Sigmoid colon (tissue), 7 donors: Measurements from ENCODE around the gene KLHL22. TPM values are rescaled to one million over a fixed set of nuclear protein-coding genes. Genes with fewer than 3 reads are reported as not detected.
A peak's percentile ranks its signal among the peaks of the same experiment; 100 is the strongest.

Experiments used
- DNase-seq: peaks from one replicate; pipeline ENCODE4 v3.0.0-alpha.2; 2019
- H3K27ac ChIP-seq, 4 donors: fragments of 200-600 bp; sonication (generic); one replicate each; pipeline ENCODE4 v1.5.1; 2016 to 2019; ENCODE audit warnings: mild to moderate bottlenecking in 1 of 4
- H3K27me3 ChIP-seq, 3 donors: fragments of 200-600 bp; sonication (generic); one replicate each; pipeline ENCODE4 v1.5.1; 2019; ENCODE audit warnings: mild to moderate bottlenecking in 1 of 3
- H3K36me3 ChIP-seq, 4 donors: fragments of 200-600 bp; sonication (generic); one replicate each; pipeline ENCODE4 v1.5.1; 2016 to 2019
- H3K4me1 ChIP-seq, 4 donors: fragments of 200-600 bp; sonication (generic); one replicate each; pipeline ENCODE4 v1.5.1; 2017 to 2019
- H3K4me3 ChIP-seq, 4 donors: fragments of 200-600 bp; sonication (generic); one replicate each; pipeline ENCODE4 v1.5.1; 2017 to 2019; ENCODE audit warnings: mild to moderate bottlenecking in 2 of 4, moderate library complexity in 1 of 4
- H3K9me3 ChIP-seq, 4 donors: fragments of 200-600 bp in 3 of 4; sonication (generic) in 3 of 4; one replicate each; pipeline versions ENCODE4 v1.5.1 to v1.6.1; 2013 to 2019
- EP300 ChIP-seq, 4 donors: sonication (generic); formaldehyde crosslinking; IDR thresholded peaks; one replicate each; pipeline ENCODE4 v1.6.1; 2017; ENCODE audit warnings: antibody characterized with exemption in 4 of 4
- POLR2A ChIP-seq, 2 donors: fragments of 450-650 bp; IDR thresholded peaks; one replicate each; pipeline ENCODE4 v1.6.1; 2016; ENCODE audit warnings: antibody characterized with exemption in 2 of 2, mild to moderate bottlenecking in 2 of 2, moderate library complexity in 2 of 2
- POLR2AphosphoS5 ChIP-seq, 4 donors: sonication (generic); formaldehyde crosslinking; IDR thresholded peaks; one replicate each; pipeline ENCODE4 v1.6.1; 2017; ENCODE audit warnings: antibody characterized with exemption in 4 of 4
- WGBS, 2 donors: extraction: QIAGEN DNeasy Blood & Tissue Kit; methylation state at CpG; one replicate each; pipeline ENCODE4 v1.1.7; 2013; 5-methylcytosine and 5-hydroxymethylcytosine counted together
- intact Hi-C: fragments of 100-400 bp; cut with DNase I; formaldehyde crosslinking; loops from one replicate; pipeline ENCODE4 v1.15.1; 2023
- polyA plus RNA-seq, 3 donors: library from polyadenylated mRNA; stranded (reverse); fragments of 200-250 nt; gene quantifications; one replicate each; pipeline ENCODE4 v1.2.3, GENCODE V29; 2013
- total RNA-seq, 4 donors: library from RNA; depleted of rRNA; stranded (reverse); fragments of >200 nt; gene quantifications; one replicate each; pipeline ENCODE4 v1.1.0, GENCODE V29; 2016
- TF ChIP-seq, protein P1 (sequence below), 4 experiments: fragments of 450-650 bp in 3 of 4; fragments of 200-600 bp in 1 of 4; IDR thresholded peaks; one replicate each; pipeline ENCODE4 v1.5.1; 2016 to 2019; ENCODE audit warnings: antibody characterized with exemption in 4 of 4, mild to moderate bottlenecking in 3 of 4, moderate library complexity in 2 of 4
- donor health status: healthy with polysubstance abuse.
- donor health status: Bipolar disorder and iron deficiency.
- donor health status: healthy.

Gene KLHL22
- total and polyA plus RNA-seq, 7 donors = 5.4 to 39.6 (median 26.4) TPM

DNA sequence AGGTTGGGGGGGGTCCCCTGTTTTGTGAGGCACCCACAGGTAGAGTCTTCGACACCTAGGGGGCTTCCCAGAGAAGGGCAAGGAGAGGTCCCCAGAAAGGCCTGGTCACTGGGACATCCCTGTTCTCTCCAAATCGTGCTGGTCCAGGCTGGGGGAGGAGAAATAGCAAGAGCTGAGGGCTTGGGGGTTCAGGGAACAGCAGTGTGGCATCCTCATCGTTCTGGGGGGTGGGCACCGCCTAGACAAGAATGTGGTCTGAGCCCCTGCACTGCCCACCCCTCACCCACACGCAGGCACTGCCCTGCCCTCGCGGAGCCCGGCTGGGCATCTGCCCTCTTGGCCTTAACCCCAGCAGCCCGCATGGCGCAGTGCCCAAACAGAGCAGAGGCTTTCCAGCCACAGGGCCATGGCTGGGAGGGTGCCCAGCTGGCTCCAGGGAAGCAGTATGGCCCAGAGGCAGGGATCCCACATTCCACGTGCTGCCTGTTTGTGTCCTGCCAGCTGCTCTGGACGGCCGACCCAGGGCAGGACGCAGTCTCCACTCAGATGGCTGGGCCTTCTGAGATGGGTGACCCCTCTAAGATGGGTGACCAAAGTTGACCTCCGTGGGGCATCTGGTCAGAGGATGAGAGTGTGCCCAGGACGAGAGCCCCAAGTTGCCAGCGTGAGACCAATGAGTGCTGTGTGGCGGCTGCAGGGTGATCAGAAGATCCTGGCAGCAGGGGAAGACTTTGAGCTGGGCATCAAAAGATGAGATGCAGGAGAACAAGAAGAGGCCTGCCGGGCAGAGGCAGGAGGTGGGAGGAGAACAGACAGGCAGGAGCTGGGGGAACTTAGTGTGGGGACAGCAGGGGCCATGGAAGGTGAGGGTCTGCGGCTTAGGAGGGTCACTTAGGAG lies 72.3 kb downstream of the KLHL22 start:
- Histone ChIP-seq H3K4me3 (no peak overlapping the region), H3K27ac (peak overlapping the region; percentile 33 to 71 (median 66)), H3K36me3 (peaks cover 0 to 15% (median 5%) of the 10 kb centered on the region in 4 donors), H3K9me3 (no peaks in the 10 kb centered on the region), H3K4me1 (peaks cover 0 to 32% (median 30%) of the 10 kb centered on the region in 4 donors), H3K27me3 (no peaks in the 10 kb centered on the region)
- intact Hi-C loops = no loop called here
- DNase-seq = peak; percentile 89
- 65 to 76% methylated on average over 20 of the region's 20 CpGs for WGBS, 2 donors
- TF ChIP-seq EP300 (IDR thresholded peaks at IDR 0.05) (no peak), POLR2AphosphoS5 (IDR thresholded peaks at IDR 0.05) (peak in 3 of 4 donors; percentile 32 to 56 (median 41)), POLR2A (IDR thresholded peaks at IDR 0.05) (no peak)
- TF ChIP-seq, protein P1, sequence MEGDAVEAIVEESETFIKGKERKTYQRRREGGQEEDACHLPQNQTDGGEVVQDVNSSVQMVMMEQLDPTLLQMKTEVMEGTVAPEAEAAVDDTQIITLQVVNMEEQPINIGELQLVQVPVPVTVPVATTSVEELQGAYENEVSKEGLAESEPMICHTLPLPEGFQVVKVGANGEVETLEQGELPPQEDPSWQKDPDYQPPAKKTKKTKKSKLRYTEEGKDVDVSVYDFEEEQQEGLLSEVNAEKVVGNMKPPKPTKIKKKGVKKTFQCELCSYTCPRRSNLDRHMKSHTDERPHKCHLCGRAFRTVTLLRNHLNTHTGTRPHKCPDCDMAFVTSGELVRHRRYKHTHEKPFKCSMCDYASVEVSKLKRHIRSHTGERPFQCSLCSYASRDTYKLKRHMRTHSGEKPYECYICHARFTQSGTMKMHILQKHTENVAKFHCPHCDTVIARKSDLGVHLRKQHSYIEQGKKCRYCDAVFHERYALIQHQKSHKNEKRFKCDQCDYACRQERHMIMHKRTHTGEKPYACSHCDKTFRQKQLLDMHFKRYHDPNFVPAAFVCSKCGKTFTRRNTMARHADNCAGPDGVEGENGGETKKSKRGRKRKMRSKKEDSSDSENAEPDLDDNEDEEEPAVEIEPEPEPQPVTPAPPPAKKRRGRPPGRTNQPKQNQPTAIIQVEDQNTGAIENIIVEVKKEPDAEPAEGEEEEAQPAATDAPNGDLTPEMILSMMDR (IDR thresholded peaks at IDR 0.05) = no peak

DNA sequence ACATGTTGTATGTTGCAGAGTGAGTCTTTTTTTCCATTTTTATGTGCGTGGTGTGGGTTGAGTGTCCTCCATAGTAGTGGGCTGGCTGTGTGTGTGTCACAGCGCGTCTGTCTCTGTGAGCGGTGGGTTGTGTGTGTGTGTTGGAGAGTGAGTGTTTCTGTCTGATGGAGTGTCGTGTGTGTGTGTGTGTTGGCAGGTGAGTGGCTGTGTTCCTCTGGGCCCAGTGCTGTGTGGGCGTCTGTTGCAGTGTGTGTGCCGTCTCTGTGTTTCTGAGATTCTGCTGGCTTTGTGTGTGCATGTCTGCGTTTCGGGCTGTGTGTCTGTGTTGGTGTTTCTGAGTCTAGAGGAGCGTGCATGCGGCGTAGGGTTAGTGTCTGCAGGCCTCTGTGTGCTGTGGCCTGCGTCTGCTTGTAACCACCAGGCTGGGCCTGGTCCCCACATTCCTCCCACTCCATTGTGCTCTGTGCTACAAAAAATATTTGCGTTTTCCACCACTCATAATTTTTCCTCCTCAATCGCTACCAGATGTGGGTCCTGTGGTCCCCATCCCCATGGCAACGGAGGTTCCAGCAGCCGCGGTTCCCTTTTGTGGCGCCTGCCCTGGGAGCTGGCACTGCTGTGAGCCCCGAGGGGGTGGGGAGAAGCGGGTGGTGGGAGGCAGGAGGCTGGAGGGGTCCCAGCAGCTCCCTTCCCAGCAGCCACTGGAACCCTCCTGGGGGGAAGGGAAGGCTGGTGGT lies 73.2 kb downstream of the KLHL22 start:
- H3K4me3 ChIP-seq = no peak overlapping the region
- peak; percentile 75 for DNase-seq
- peaks cover 0 to 12% (median 3%) of the 10 kb centered on the region in 4 donors for H3K36me3 ChIP-seq
- peak overlapping the region in 3 of 4 donors; percentile 62 to 71 (median 70) for H3K27ac ChIP-seq
- 55 to 79% methylated on average over 21 of the region's 21 CpGs for WGBS, 2 donors
- peaks cover 0 to 35% (median 31%) of the 10 kb centered on the region in 4 donors for H3K4me1 ChIP-seq
- intact Hi-C loops = no loop called here
- no peaks in the 10 kb centered on the region for H3K9me3 ChIP-seq
- no peak for TF ChIP-seq POLR2A (IDR thresholded peaks at IDR 0.05)
- peak in 1 of 4 donors; percentile 12 for TF ChIP-seq POLR2AphosphoS5 (IDR thresholded peaks at IDR 0.05)
- TF ChIP-seq, protein P1 (IDR thresholded peaks at IDR 0.05) = no peak
- no peak for TF ChIP-seq EP300 (IDR thresholded peaks at IDR 0.05)
- no peaks in the 10 kb centered on the region for H3K27me3 ChIP-seq

DNA sequence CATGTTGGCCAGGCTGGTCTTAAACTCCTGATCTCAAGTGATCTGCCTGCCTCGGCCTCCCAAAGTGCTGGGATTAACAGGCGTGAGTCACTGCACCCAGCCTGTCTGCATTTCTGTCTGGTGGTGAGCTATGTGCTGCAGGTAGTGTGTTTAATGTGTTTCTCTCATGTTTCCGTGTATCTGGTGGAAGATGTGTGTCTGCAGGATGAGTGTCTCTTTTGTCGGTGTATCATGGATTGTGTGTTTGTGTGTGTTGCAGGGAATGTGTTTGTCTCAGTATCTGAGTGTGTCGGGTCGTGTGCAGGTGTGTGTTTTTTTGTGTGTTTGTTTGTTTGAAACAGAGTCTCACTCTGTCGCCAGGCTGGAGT lies 74.1 kb downstream of the KLHL22 start:
- TF ChIP-seq POLR2A (IDR thresholded peaks at IDR 0.05) (no peak), EP300 (IDR thresholded peaks at IDR 0.05) (no peak), POLR2AphosphoS5 (IDR thresholded peaks at IDR 0.05) (no peak)
- TF ChIP-seq, protein P1 (IDR thresholded peaks at IDR 0.05) = no peak
- peak; percentile 20 for DNase-seq
- intact Hi-C loops = no loop called here
- H3K9me3 ChIP-seq = no peaks in the 10 kb centered on the region
- no peak overlapping the region for H3K4me3 ChIP-seq
- H3K27me3 ChIP-seq = no peaks in the 10 kb centered on the region
- H3K4me1 ChIP-seq = peaks cover 0 to 35% (median 31%) of the 10 kb centered on the region in 4 donors
- 80 to 88% methylated on average over 7 of the region's 7 CpGs for WGBS, 2 donors
- H3K36me3 ChIP-seq = peaks cover 0 to 8% (median 0%) of the 10 kb centered on the region in 4 donors
- no peak overlapping the region for H3K27ac ChIP-seq

GRCh38 chr22:20420157-20420842 lies 75.3 kb downstream of the KLHL22 start:
- Histone ChIP-seq H3K27me3 (no peaks in the 10 kb centered on the region), H3K27ac (no peak overlapping the region), H3K9me3 (no peaks in the 10 kb centered on the region), H3K4me1 (peaks cover 0 to 35% (median 31%) of the 10 kb centered on the region in 4 donors), H3K36me3 (peaks cover 0 to 7% (median 0%) of the 10 kb centered on the region in 4 donors), H3K4me3 (no peak overlapping the region)
- TF ChIP-seq POLR2A (IDR thresholded peaks at IDR 0.05) (no peak), EP300 (IDR thresholded peaks at IDR 0.05) (no peak), POLR2AphosphoS5 (IDR thresholded peaks at IDR 0.05) (no peak)
- TF ChIP-seq, protein P1 (IDR thresholded peaks at IDR 0.05) = no peak
- intact Hi-C loops = no loop called here
- 85 to 88% methylated on average over 11 of the region's 11 CpGs for WGBS, 2 donors
- DNase-seq = peak; percentile 56
